Activated B cell treated with CpG ODN at 0.5 μM for 24 hours (primary cell): ENCODE results near the gene TMEM222. TPM values are rescaled to one million over a fixed set of nuclear protein-coding genes. Genes with fewer than 3 reads are reported as not detected.

ENCODE experiments used
- ATAC-seq: fragments of 200-7000 bp; cut with Tn5 transposase; one replicate; pipeline ENCODE4 v1.10.0; 2021; ENCODE audit warnings: low read depth, mild to moderate bottlenecking, moderate library complexity
- CTCF ChIA-PET: fragments of 350-600 bp; sonication (Branson Sonifier 250); formaldehyde crosslinking; loops from one replicate; lab custom pipeline; 2021; ENCODE audit warnings: antibody characterized with exemption; lab: Charles Lee
- POLR2A ChIA-PET: fragments of 350-600 bp; sonication (Branson Sonifier 250); formaldehyde crosslinking; loops from one replicate; lab custom pipeline; 2021; ENCODE audit warnings: antibody characterized with exemption; lab: Charles Lee
- DNase-seq: peaks from one replicate; pipeline ENCODE4 v3.0.0; 2022
- H3K27ac Mint-ChIP-seq: one replicate; pipeline ENCODE4 v1.8.0; 2020; ENCODE audit warnings: mixed read lengths
- H3K27me3 Mint-ChIP-seq: one replicate; pipeline ENCODE4 v1.8.0; 2021; ENCODE audit warnings: mixed read lengths
- H3K36me3 Mint-ChIP-seq: one replicate; pipeline ENCODE4 v1.8.0; 2021; ENCODE audit warnings: low read depth, mixed read lengths
- H3K4me1 Mint-ChIP-seq: one replicate; pipeline ENCODE4 v1.8.0; 2021; ENCODE audit warnings: mixed read lengths
- H3K4me3 Mint-ChIP-seq: one replicate; pipeline ENCODE4 v1.8.0; 2020; ENCODE audit warnings: mild to moderate bottlenecking, mixed read lengths
- H3K9me3 Mint-ChIP-seq: one replicate; pipeline ENCODE4 v1.8.0; 2020; ENCODE audit warnings: mixed read lengths
- CTCF ChIP-seq: fragments of 200-600 bp; IDR thresholded peaks from one replicate; pipeline ENCODE4 v1.8.0; 2022; ENCODE audit warnings: antibody characterized with exemption, mild to moderate bottlenecking
- intact Hi-C: fragments of 100-400 bp; cut with micrococcal nuclease; formaldehyde crosslinking; loops from one replicate; pipeline ENCODE4 v1.15.1; 2024
- total RNA-seq: library from RNA; stranded (reverse); gene quantifications from 2 replicates; pipeline ENCODE4 v1.2.3, GENCODE V29; 2022

TMEM222 gene
- total RNA-seq, 1 donor from 2014 or later = 43.0 TPM

GRCh38 chr1:27314169-27314568 is 7.8 kb upstream of the TMEM222 start:
- CTCF ChIA-PET = interaction anchor here (2.6 kb wide), 1 partner anchor 14 kb away, joined by 9 read pairs; no protein-coding TSS in a partner anchor
- no peak overlapping the region for H3K27ac Mint-ChIP-seq

GRCh38 chr1:27314737-27315136 is 7.2 kb upstream of the TMEM222 start:
- H3K4me1 Mint-ChIP-seq = no peaks in the 10 kb centered on the region
- POLR2A ChIA-PET = interaction anchor here (0.6 kb wide), 1 partner anchor 306 kb away, joined by 4 read pairs; no protein-coding TSS in a partner anchor

More at GRCh38 chr1:27314169-27314568, 7.8 kb upstream of the TMEM222 start:
- ATAC-seq (no peak), DNase-seq (no peak)
- no peak for TF ChIP-seq CTCF
- H3K4me3 Mint-ChIP-seq = no peak overlapping the region
- no peaks in the 10 kb centered on the region for H3K27me3 Mint-ChIP-seq
- no peaks in the 10 kb centered on the region for H3K9me3 Mint-ChIP-seq
- no peaks in the 10 kb centered on the region for H3K4me1 Mint-ChIP-seq
- POLR2A ChIA-PET = interaction anchor here (0.6 to 0.7 kb wide), 2 partner anchors 68 to 307 kb away, joined by 3 to 4 read pairs; no protein-coding TSS in a partner anchor
- H3K36me3 Mint-ChIP-seq = peaks cover 15% of the 10 kb centered on the region
- intact Hi-C loops = no loop called here

GRCh38 chr1:27316860-27317259 is 5.1 kb upstream of the TMEM222 start:
- Mint-ChIP-seq H3K4me3 (no peak overlapping the region), H3K9me3 (no peaks in the 10 kb centered on the region), H3K4me1 (peaks cover 8% of the 10 kb centered on the region), H3K27me3 (no peaks in the 10 kb centered on the region), H3K27ac (no peak overlapping the region), H3K36me3 (no peaks in the 10 kb centered on the region)
- DNase-seq (no peak), ATAC-seq (no peak)
- intact Hi-C loops = no loop called here
- CTCF ChIA-PET = interaction anchor here (1.3 to 1.5 kb wide), 2 partner anchors 16 to 19 kb away, joined by 4 to 5 read pairs; no protein-coding TSS in a partner anchor
- TF ChIP-seq CTCF = no peak
- POLR2A ChIA-PET = interaction anchor here (0.6 to 0.7 kb wide), 5 partner anchors 10 to 1012 kb away, joined by 3 to 13 read pairs (median 4); partner anchors contain the start of gene MED18

More at GRCh38 chr1:27314737-27315136, 7.2 kb upstream of the TMEM222 start:
- Mint-ChIP-seq H3K4me3 (no peak overlapping the region), H3K27ac (no peak overlapping the region), H3K36me3 (peaks cover 15% of the 10 kb centered on the region), H3K27me3 (no peaks in the 10 kb centered on the region), H3K9me3 (no peaks in the 10 kb centered on the region)
- intact Hi-C loops = no loop called here
- ATAC-seq (no peak), DNase-seq (no peak)
- CTCF ChIA-PET = no interaction called here
- TF ChIP-seq CTCF = no peak

GRCh38 chr1:27318136-27318535 is 3.8 kb upstream of the TMEM222 start:
- ATAC-seq (no peak), DNase-seq (no peak)
- CTCF ChIA-PET = interaction anchor here (1.2 kb wide), 1 partner anchor 17 kb away, joined by 3 read pairs; no protein-coding TSS in a partner anchor
- no peaks in the 10 kb centered on the region for H3K9me3 Mint-ChIP-seq
- H3K36me3 Mint-ChIP-seq = peaks cover 5% of the 10 kb centered on the region
- no peaks in the 10 kb centered on the region for H3K27me3 Mint-ChIP-seq
- H3K27ac Mint-ChIP-seq = no peak overlapping the region
- POLR2A ChIA-PET = interaction anchor here (0.6 to 0.7 kb wide), 2 partner anchors 61 to 62 kb away, joined by 4 to 9 read pairs; no protein-coding TSS in a partner anchor
- no peak for TF ChIP-seq CTCF
- intact Hi-C loops = no loop called here
- H3K4me1 Mint-ChIP-seq = peaks cover 16% of the 10 kb centered on the region
- no peak overlapping the region for H3K4me3 Mint-ChIP-seq

- DNase-seq = no peak
- TF ChIP-seq CTCF = no peak
Measured at GRCh38 chr1:27318596-27318995, 3.4 kb upstream of the TMEM222 start.

More at GRCh38 chr1:27318596-27318995, 3.4 kb upstream of the TMEM222 start:
- Mint-ChIP-seq H3K27me3 (no peaks in the 10 kb centered on the region), H3K36me3 (peaks cover 5% of the 10 kb centered on the region), H3K4me3 (no peak overlapping the region), H3K9me3 (no peaks in the 10 kb centered on the region), H3K27ac (no peak overlapping the region), H3K4me1 (peaks cover 21% of the 10 kb centered on the region)
- POLR2A ChIA-PET = interaction anchor here (0.7 kb wide), 2 partner anchors 62 to 253 kb away, joined by 9 to 10 read pairs; no protein-coding TSS in a partner anchor
- ATAC-seq = no peak
- intact Hi-C loops = no loop called here
- CTCF ChIA-PET = interaction anchor here (1.2 to 1.5 kb wide), 2 partner anchors 18 to 22 kb away, joined by 3 read pairs; no protein-coding TSS in a partner anchor
